Panc1 (cell line): ENCODE results near the gene ADARB2. TPM values are rescaled to one million over a fixed set of nuclear protein-coding genes. Genes with fewer than 3 reads are reported as not detected.

Experiments used
- ATAC-seq: fragments of 200-7000 bp; cut with Tn5 transposase; 2 replicates; pipeline ENCODE4 v1.9.1; 2020; ENCODE audit warnings: mild to moderate bottlenecking, moderate library complexity
- BruUV-seq: library from RNA; stranded (reverse); fragments of 400-500 nt; replicated peaks from 2 replicates; lab custom pipeline; 2021; lab: Mats Ljungman, UMichigan
- CTCF ChIA-PET: fragments of 300-600 bp; sonication (Branson Sonifier 250); formaldehyde crosslinking; loops from one replicate; lab custom pipeline; 2022; ENCODE audit warnings: antibody characterized with exemption; lab: Charles Lee
- POLR2A ChIA-PET: fragments of 300-600 bp; sonication (Branson Sonifier 250); formaldehyde crosslinking; loops from one replicate; lab custom pipeline; 2022; ENCODE audit warnings: antibody characterized with exemption; lab: Charles Lee
- DNase-seq: peaks from one replicate; pipeline ENCODE4 v3.0.0-alpha.2; 2010; ENCODE audit warnings: low read depth, low spot score
- H3K27ac ChIP-seq: 2 replicates; pipeline ENCODE4 v1.5.1; 2011; ENCODE audit warnings: mild to moderate bottlenecking, low read length, inconsistent platforms
- H3K27me3 ChIP-seq: fragments of 200-500 bp; sonication (Bioruptor generic); 2 replicates; pipeline ENCODE4 v1.6.0; 2014; ENCODE audit warnings: low read length, inconsistent platforms; ENCODE audit not compliant: control insufficient read depth, insufficient read depth
- H3K36me3 ChIP-seq: fragments of 200-500 bp; sonication (Bioruptor generic); 2 replicates; pipeline ENCODE4 v1.5.1; 2014; ENCODE audit warnings: inconsistent platforms, mild to moderate bottlenecking, low read length, moderate library complexity; ENCODE audit not compliant: control insufficient read depth, insufficient read depth
- H3K4me1 ChIP-seq: 2 replicates; pipeline ENCODE4 v1.5.1; 2011; ENCODE audit warnings: inconsistent platforms, mild to moderate bottlenecking, low read length, moderate library complexity; ENCODE audit not compliant: control insufficient read depth, insufficient read depth
- H3K4me3 ChIP-seq, 2 experiments: 2 replicates each; pipeline ENCODE4 v1.5.1; 2011 to 2012; ENCODE audit warnings: low read depth in 2 of 2, low read length in 2 of 2, mild to moderate bottlenecking in 2 of 2, inconsistent platforms in 1 of 2, moderate library complexity in 1 of 2
- H3K9me3 ChIP-seq: fragments of 200-500 bp; sonication (Bioruptor generic); 2 replicates; pipeline ENCODE4 v1.5.1; 2014; ENCODE audit warnings: low read depth, mild to moderate bottlenecking, inconsistent platforms, low read length, moderate library complexity; ENCODE audit not compliant: control insufficient read depth, insufficient read depth
- POLR2AphosphoS5 ChIP-seq: IDR thresholded peaks from 2 replicates; pipeline ENCODE4 v1.6.1; 2012; ENCODE audit warnings: mild to moderate bottlenecking, low read depth, low read length, moderate library complexity
- SIN3A ChIP-seq: IDR thresholded peaks from 2 replicates; pipeline ENCODE4 v1.6.1; 2012; ENCODE audit warnings: low read depth, mild to moderate bottlenecking, low read length, moderate library complexity, borderline replicate concordance; ENCODE audit not compliant: insufficient read depth
- TCF7L2 ChIP-seq: IDR thresholded peaks from 2 replicates; pipeline ENCODE4 v1.6.1; 2011; ENCODE audit warnings: mild to moderate bottlenecking, low read depth, low read length, inconsistent platforms
- in situ Hi-C: cut with HindIII; loops from 2 replicates; pipeline ENCODE4 v1.10.0; 2016; ENCODE audit warnings: low sequenced_read_pairs, low pct_unique_long_range_greater_than_20kb
- intact Hi-C: fragments of 100-400 bp; cut with micrococcal nuclease; formaldehyde crosslinking; loops from one replicate; pipeline ENCODE4 v1.10.0; 2022; ENCODE audit not compliant: unreplicated experiment
- total RNA-seq: library from RNA; stranded (reverse); gene quantifications from one replicate; pipeline ENCODE4 v1.2.1, GENCODE V29; 2021; ENCODE audit not compliant: unreplicated experiment
- TF ChIP-seq, protein P1 (sequence below): fragments of 450-650 bp; IDR thresholded peaks from 2 replicates; pipeline ENCODE4 v1.5.1; 2017; ENCODE audit warnings: mild to moderate bottlenecking
- TF ChIP-seq, protein P2 (sequence below), 2 experiments: IDR thresholded peaks; 2 replicates each; pipeline ENCODE4 v1.6.1; 2011 to 2012; ENCODE audit warnings: low read depth in 2 of 2, control low read depth in 1 of 2, low read length in 1 of 2, mild to moderate bottlenecking in 1 of 2, moderate library complexity in 1 of 2; ENCODE audit not compliant: insufficient read depth in 1 of 2

ADARB2 gene
- total RNA-seq, 1 experiment from 2014 or later, result 0.31 TPM

DNA sequence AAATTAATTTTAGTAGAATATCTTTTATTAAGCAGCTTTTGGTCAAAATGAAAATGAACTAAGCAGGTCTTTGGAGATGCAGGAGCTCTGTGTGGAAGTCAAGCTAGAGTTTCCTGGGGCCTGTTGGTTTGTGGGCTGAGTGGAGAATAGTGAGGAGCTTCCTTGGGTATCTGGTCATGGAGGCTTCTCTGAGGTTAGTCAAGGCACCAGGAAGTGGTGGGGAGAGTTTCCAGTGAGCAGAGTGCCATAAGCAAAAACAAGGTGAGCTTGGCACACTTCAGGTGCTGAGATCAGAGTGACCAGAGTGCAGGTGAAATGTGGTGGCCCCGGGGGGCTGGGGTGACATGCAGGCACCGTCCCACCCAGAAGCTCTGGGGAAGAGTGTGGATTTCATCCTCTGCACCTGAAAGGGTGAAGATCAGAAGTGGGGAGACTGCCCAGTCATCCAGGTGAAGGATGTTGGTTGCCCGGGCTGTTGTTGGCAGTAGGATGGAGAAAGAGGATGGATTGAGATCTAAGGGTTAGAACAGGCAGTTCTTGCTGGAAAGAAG is 603.8 kb downstream of the ADARB2 start:
- H3K4me3 ChIP-seq, result no peak overlapping the region
- in situ Hi-C loops (no loop called here), intact Hi-C loops (no loop called here)
- no TSS peak for BruUV-seq
- H3K36me3 ChIP-seq, result no peaks in the 10 kb centered on the region
- H3K4me1 ChIP-seq, result no peaks in the 10 kb centered on the region
- TF ChIP-seq, protein P1, sequence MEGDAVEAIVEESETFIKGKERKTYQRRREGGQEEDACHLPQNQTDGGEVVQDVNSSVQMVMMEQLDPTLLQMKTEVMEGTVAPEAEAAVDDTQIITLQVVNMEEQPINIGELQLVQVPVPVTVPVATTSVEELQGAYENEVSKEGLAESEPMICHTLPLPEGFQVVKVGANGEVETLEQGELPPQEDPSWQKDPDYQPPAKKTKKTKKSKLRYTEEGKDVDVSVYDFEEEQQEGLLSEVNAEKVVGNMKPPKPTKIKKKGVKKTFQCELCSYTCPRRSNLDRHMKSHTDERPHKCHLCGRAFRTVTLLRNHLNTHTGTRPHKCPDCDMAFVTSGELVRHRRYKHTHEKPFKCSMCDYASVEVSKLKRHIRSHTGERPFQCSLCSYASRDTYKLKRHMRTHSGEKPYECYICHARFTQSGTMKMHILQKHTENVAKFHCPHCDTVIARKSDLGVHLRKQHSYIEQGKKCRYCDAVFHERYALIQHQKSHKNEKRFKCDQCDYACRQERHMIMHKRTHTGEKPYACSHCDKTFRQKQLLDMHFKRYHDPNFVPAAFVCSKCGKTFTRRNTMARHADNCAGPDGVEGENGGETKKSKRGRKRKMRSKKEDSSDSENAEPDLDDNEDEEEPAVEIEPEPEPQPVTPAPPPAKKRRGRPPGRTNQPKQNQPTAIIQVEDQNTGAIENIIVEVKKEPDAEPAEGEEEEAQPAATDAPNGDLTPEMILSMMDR, result no peak
- TF ChIP-seq TCF7L2 (no peak), POLR2AphosphoS5 (no peak), SIN3A (no peak)
- TF ChIP-seq, protein P2, sequence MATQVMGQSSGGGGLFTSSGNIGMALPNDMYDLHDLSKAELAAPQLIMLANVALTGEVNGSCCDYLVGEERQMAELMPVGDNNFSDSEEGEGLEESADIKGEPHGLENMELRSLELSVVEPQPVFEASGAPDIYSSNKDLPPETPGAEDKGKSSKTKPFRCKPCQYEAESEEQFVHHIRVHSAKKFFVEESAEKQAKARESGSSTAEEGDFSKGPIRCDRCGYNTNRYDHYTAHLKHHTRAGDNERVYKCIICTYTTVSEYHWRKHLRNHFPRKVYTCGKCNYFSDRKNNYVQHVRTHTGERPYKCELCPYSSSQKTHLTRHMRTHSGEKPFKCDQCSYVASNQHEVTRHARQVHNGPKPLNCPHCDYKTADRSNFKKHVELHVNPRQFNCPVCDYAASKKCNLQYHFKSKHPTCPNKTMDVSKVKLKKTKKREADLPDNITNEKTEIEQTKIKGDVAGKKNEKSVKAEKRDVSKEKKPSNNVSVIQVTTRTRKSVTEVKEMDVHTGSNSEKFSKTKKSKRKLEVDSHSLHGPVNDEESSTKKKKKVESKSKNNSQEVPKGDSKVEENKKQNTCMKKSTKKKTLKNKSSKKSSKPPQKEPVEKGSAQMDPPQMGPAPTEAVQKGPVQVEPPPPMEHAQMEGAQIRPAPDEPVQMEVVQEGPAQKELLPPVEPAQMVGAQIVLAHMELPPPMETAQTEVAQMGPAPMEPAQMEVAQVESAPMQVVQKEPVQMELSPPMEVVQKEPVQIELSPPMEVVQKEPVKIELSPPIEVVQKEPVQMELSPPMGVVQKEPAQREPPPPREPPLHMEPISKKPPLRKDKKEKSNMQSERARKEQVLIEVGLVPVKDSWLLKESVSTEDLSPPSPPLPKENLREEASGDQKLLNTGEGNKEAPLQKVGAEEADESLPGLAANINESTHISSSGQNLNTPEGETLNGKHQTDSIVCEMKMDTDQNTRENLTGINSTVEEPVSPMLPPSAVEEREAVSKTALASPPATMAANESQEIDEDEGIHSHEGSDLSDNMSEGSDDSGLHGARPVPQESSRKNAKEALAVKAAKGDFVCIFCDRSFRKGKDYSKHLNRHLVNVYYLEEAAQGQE (IDR thresholded peaks at IDR 0.05; ENCODE audit: insufficient read depth in 1 of 2, low read depth in 2 of 2, low read length in 1 of 2), result no peak
- ATAC-seq (no peak), DNase-seq (no peak)
- H3K27ac ChIP-seq, result no peak overlapping the region
- no peaks in the 10 kb centered on the region for H3K27me3 ChIP-seq
- ChIA-PET CTCF (no interaction called here), POLR2A (no interaction called here)
- no peaks in the 10 kb centered on the region for H3K9me3 ChIP-seq

DNA sequence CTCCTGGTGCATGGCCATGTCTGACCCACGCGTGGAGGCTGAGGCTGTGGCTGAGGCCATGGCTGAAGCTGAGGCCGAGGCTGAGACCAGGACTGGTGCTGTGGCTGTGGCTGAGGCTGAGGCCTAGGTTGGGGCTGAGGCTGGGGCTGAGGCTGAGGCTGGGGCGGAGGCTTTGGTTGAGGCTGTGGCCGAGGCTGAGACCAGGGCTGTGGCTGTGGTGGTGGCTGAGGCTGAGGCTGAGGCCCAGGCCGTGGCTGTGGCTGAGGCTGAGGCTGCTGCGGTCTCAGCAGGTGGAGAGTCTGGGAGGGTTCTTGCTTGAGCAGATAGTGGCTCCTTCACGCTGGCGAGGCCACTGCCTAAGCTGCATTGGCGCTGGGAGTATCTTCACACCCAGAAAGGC is 604.7 kb downstream of the ADARB2 start:
- Histone ChIP-seq H3K9me3 (no peaks in the 10 kb centered on the region), H3K27ac (no peak overlapping the region), H3K36me3 (no peaks in the 10 kb centered on the region), H3K27me3 (no peaks in the 10 kb centered on the region), H3K4me1 (no peaks in the 10 kb centered on the region), H3K4me3 (no peak overlapping the region)
- BruUV-seq, result no TSS peak
- TF ChIP-seq POLR2AphosphoS5, result no peak
- TF ChIP-seq, protein P2 (IDR thresholded peaks at IDR 0.05; ENCODE audit: insufficient read depth in 1 of 2, low read depth in 2 of 2, low read length in 1 of 2), result no peak
- TF ChIP-seq SIN3A, result no peak
- TF ChIP-seq, protein P1, result no peak
- intact Hi-C loops, result no loop called here
- ChIA-PET POLR2A (no interaction called here), CTCF (no interaction called here)
- no peak for ATAC-seq
- DNase-seq, result no peak
- in situ Hi-C loops, result no loop called here
